Measurements from ENCODE around the gene TTLL3. TPM values are rescaled to one million over a fixed set of nuclear protein-coding genes. Genes with fewer than 3 reads are reported as not detected.

Gene TTLL3
- total RNA-seq, 1 donor from 2014 or later, result 34.4 TPM

DNA sequence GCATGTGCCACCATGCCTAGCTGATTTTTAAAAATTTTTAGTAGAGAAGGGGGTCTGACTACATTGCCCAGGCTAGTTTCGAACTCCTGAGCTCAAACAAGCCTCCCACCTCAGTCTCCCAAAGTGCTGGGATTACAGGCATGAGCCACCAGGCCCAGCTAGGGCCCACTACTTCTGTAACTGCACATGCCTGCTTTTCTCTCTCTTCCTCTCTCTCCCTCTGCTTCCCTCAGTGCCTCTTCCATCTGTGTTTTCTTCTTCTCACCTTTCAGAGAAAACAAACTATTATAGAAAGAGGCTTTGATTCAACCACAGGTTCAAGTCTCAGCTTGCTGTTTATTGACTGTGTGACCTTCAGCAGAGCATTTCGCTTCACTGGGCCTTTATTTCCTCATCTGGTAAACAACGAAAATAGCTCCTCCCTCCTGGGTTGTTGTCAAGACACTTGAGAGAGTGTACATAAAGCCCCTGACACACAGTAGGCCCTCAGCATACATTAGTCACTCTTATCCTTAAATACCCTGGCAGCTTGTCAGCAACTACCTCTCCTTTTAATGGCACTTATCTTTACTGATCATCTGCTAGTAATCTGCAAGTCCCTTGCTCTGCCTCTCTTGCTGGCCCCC lies 28.0 kb upstream of the TTLL3 start:
- Mint-ChIP-seq H3K9me3 (ENCODE audit: unreplicated experiment) (no peaks in the 10 kb centered on the region), H3K27ac (ENCODE audit: unreplicated experiment) (no peak overlapping the region), H3K4me3 (ENCODE audit: unreplicated experiment) (no peak overlapping the region), H3K27me3 (ENCODE audit: unreplicated experiment) (no peaks in the 10 kb centered on the region), H3K4me1 (ENCODE audit: unreplicated experiment) (peaks cover 7% of the 10 kb centered on the region), H3K36me3 (ENCODE audit: low read depth, unreplicated experiment) (peaks cover 4% of the 10 kb centered on the region)
- DNase-seq (ENCODE audit: low spot score), result no peak
- no peak for TF ChIP-seq CTCF (IDR thresholded peaks at IDR 0.05; ENCODE audit: unreplicated experiment)

DNA sequence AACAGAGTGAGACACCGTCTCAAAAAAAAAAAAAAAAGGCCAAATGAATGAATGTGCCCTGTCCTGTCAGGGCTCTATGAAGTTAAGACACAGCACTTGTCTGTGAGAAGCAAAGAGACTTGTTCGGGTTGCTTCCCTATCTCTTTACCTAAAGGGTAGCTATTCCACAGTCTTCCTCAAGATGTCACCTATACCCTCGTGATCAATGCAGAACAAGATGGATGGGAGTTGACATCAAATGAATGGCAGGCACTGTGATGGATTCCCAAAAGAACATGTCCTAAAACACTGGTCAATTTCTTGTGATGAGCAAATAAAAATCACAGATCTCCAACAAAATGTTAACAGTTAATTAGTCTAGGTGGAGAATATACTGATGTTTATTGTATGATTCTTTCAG lies 27.3 kb upstream of the TTLL3 start:
- no peak for TF ChIP-seq CTCF (IDR thresholded peaks at IDR 0.05; ENCODE audit: unreplicated experiment)
- DNase-seq (ENCODE audit: low spot score), result no peak
- Mint-ChIP-seq H3K27ac (ENCODE audit: unreplicated experiment) (no peak overlapping the region), H3K27me3 (ENCODE audit: unreplicated experiment) (no peaks in the 10 kb centered on the region), H3K36me3 (ENCODE audit: low read depth, unreplicated experiment) (peaks cover 11% of the 10 kb centered on the region), H3K9me3 (ENCODE audit: unreplicated experiment) (no peaks in the 10 kb centered on the region), H3K4me3 (ENCODE audit: unreplicated experiment) (no peak overlapping the region), H3K4me1 (ENCODE audit: unreplicated experiment) (peaks cover 7% of the 10 kb centered on the region)

DNA sequence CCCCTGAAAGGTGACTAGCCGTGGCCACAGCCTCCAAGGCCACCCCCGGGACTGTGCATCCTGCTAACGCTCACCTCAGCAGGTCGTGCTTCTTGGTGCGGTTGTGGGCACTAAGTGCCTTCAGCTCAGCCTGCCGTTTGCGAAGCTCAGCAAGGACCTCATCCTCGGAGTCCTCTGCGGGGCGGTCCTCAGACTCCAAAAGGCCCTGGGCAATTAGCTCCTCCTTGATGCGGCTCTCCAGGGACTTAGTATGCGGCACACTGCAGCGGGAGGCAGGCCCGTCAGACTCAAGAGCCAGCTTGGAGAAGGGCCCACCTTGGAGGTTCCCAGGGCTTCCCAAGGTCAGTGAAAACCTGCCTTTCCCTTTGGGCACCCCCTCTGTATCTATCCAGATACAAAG lies 26.1 kb upstream of the TTLL3 start:
- H3K36me3 Mint-ChIP-seq (ENCODE audit: low read depth, unreplicated experiment), result peaks cover 14% of the 10 kb centered on the region

DNA sequence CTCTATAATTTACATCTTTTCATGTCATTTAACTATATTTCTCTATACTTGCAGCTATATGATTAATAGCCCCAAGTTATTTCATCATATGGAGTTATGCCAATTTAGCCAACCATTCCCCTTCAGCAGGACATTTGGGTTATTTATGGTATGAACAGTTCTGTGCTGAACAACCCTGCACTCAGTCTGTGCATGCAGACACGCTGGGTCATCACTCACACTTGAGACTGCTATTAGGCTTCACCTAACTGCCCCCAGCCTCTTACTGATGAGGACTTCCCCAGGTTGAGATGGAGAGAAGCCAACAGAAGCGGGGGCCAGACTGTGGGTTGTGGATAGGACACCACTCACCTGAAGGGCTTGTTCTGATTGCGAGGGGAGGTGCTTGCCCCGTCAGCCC lies 25.1 kb upstream of the TTLL3 start:
- Mint-ChIP-seq H3K4me1 (ENCODE audit: unreplicated experiment) (peaks cover 7% of the 10 kb centered on the region), H3K27me3 (ENCODE audit: unreplicated experiment) (no peaks in the 10 kb centered on the region), H3K9me3 (ENCODE audit: unreplicated experiment) (no peaks in the 10 kb centered on the region), H3K4me3 (ENCODE audit: unreplicated experiment) (no peak overlapping the region), H3K36me3 (ENCODE audit: low read depth, unreplicated experiment) (peaks cover 18% of the 10 kb centered on the region), H3K27ac (ENCODE audit: unreplicated experiment) (no peak overlapping the region)
- no peak for DNase-seq (ENCODE audit: low spot score)
- TF ChIP-seq CTCF (IDR thresholded peaks at IDR 0.05; ENCODE audit: unreplicated experiment), result no peak

More for the DNA sequence above, 26.1 kb upstream of the TTLL3 start:
- no peak for TF ChIP-seq CTCF (IDR thresholded peaks at IDR 0.05; ENCODE audit: unreplicated experiment)
- Mint-ChIP-seq H3K4me1 (ENCODE audit: unreplicated experiment) (peaks cover 7% of the 10 kb centered on the region), H3K9me3 (ENCODE audit: unreplicated experiment) (no peaks in the 10 kb centered on the region), H3K27ac (ENCODE audit: unreplicated experiment) (no peak overlapping the region), H3K4me3 (ENCODE audit: unreplicated experiment) (no peak overlapping the region), H3K27me3 (ENCODE audit: unreplicated experiment) (no peaks in the 10 kb centered on the region)
- no peak for DNase-seq (ENCODE audit: low spot score)

DNA sequence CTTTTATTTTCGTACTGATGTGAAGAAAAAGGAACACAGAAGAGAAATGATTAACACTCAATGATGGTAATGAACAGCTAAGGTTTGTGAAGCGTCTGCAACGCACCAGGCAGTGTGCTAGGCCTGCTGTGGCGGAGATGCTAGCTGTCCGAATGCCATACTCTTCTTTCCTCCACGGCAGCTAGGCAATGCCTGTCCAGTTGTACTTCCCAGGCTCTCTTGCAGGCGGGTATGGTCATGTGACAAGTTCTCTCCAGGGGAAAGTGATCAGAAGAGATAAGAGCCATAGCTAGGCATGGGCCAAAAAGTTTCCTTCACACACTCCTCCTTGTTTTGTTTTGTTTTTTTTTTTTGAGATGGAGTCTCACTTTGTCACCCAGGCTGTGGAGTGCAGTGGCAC lies 24.5 kb upstream of the TTLL3 start:
- no peak for DNase-seq (ENCODE audit: low spot score)
- Mint-ChIP-seq H3K27ac (ENCODE audit: unreplicated experiment) (no peak overlapping the region), H3K4me3 (ENCODE audit: unreplicated experiment) (no peak overlapping the region), H3K36me3 (ENCODE audit: low read depth, unreplicated experiment) (peaks cover 18% of the 10 kb centered on the region), H3K27me3 (ENCODE audit: unreplicated experiment) (no peaks in the 10 kb centered on the region), H3K9me3 (ENCODE audit: unreplicated experiment) (no peaks in the 10 kb centered on the region), H3K4me1 (ENCODE audit: unreplicated experiment) (peaks cover 2% of the 10 kb centered on the region)
- no peak for TF ChIP-seq CTCF (IDR thresholded peaks at IDR 0.05; ENCODE audit: unreplicated experiment)
